Astrocyte (in vitro differentiated cells and primary cell): Measurements from ENCODE around the gene LEUTX.

Experiments used
- EZH2 ChIP-seq: IDR thresholded peaks from 2 replicates; pipeline ENCODE4 v1.6.1; 2012; ENCODE audit warnings: mild to moderate bottlenecking, low read length, inconsistent platforms; ENCODE audit not compliant: insufficient read depth
- TF ChIP-seq, protein P1 (sequence below): IDR thresholded peaks from 2 replicates; pipeline ENCODE4 v1.5.1; 2011; ENCODE audit warnings: low read depth, mild to moderate bottlenecking, inconsistent platforms, low read length, moderate library complexity; ENCODE audit not compliant: insufficient read depth

DNA sequence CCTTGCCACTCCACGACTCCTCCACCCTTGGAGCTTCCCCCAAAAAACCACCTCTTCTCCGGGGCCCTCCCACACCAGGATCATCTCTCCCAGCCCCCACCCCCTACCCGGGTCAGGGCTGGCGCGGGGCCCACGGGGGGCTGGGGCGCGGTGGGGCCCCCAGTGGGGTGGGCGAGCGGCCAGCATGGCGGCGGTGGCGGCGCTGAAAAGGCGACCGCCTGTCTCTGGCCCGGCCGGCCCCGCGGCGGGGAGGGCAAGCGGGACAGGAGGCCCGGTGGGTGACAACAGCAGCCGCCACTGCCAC is 54.5 kb downstream of the LEUTX start:
- no peak for TF ChIP-seq EZH2
- TF ChIP-seq, protein P1, sequence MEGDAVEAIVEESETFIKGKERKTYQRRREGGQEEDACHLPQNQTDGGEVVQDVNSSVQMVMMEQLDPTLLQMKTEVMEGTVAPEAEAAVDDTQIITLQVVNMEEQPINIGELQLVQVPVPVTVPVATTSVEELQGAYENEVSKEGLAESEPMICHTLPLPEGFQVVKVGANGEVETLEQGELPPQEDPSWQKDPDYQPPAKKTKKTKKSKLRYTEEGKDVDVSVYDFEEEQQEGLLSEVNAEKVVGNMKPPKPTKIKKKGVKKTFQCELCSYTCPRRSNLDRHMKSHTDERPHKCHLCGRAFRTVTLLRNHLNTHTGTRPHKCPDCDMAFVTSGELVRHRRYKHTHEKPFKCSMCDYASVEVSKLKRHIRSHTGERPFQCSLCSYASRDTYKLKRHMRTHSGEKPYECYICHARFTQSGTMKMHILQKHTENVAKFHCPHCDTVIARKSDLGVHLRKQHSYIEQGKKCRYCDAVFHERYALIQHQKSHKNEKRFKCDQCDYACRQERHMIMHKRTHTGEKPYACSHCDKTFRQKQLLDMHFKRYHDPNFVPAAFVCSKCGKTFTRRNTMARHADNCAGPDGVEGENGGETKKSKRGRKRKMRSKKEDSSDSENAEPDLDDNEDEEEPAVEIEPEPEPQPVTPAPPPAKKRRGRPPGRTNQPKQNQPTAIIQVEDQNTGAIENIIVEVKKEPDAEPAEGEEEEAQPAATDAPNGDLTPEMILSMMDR = no peak
